Body of pancreas (tissue), 4 donors: ENCODE measurements around the gene ZNF408.

Source experiments
- CTCF ChIP-seq, 7 experiments: fragments of 450-650 bp in 4 of 7; fragments of 200-600 bp in 3 of 7; sonication (generic) in 3 of 7; IDR thresholded peaks; one replicate each; pipeline ENCODE4 v1.5.1; 2016 to 2019; ENCODE audit warnings: antibody characterized with exemption in 7 of 7
- POLR2A ChIP-seq, 3 donors: fragments of 450-650 bp; IDR thresholded peaks; one replicate each; pipeline ENCODE4 v1.6.1; 2016; ENCODE audit warnings: antibody characterized with exemption in 3 of 3, mild to moderate bottlenecking in 2 of 3

GRCh38 chr11:46675949-46676348 lies 24.9 kb upstream of the ZNF408 start:
- no peak for TF ChIP-seq CTCF (IDR thresholded peaks at IDR 0.05)
- TF ChIP-seq POLR2A (IDR thresholded peaks at IDR 0.05): no peak
